ENCODE results near the gene CELF2.

Gene CELF2

DNA sequence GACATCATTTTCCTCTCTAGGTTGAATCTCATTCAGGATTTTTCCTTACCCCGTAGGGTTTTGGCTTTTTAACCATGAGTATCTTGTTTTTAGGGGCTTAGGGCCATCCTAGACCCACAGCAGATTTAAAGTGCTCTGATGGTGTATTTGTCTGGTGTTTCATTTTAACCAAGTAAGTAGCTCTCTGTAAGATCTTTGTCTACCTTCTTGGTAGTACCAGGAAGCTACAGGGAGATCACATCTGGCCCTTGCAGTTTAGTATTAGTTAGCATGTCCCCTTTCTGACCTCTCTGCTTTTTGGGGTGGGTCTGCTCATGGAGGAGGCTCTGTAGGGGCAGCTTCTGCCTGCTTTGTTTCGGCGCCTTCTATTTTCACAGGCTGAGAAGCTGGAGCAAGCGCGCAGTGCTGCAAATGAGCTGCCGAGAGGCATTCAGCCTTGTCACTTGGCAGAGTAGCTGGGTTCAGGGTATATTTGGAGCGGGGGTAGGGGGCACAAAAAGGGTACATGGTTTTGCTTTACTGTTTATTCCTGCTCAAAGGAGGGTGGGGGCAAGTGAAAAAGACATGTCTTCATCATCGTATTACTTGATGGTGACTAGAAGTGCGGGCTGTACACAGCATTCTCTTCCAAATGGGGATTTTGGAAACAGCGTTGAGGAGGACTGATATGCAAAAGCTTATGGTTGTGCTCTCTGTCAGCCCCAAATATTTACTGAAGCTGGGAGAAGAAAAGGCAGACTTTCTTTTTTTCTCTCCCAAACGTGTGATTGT, 146.3 kb downstream of the CELF2 start:
- no peaks in the 10 kb centered on the region for H3K36me3 ChIP-seq (ENCODE audit: low read length)
- H3K9ac ChIP-seq (ENCODE audit: low read length) = peak overlapping the region; percentile 65
- H4K20me1 ChIP-seq (ENCODE audit: low read depth, low read length) = no peaks in the 10 kb centered on the region
- H2AFZ ChIP-seq (ENCODE audit: low read depth, low read length, severe bottlenecking) = peak overlapping the region; percentile 25
- no peaks in the 10 kb centered on the region for H3K9me3 ChIP-seq (ENCODE audit: insufficient read depth, low read length)
- peak overlapping the region; percentile 80 for H3K4me3 ChIP-seq (ENCODE audit: insufficient read depth, low read length, poor library complexity, severe bottlenecking)
- H3K9me2 ChIP-seq (replicated peaks; ENCODE audit: insufficient read depth, low read length) = no peaks in the 10 kb centered on the region
- H3K27me3 ChIP-seq (ENCODE audit: low read length) = no peaks in the 10 kb centered on the region
- H3K79me2 ChIP-seq (ENCODE audit: insufficient read depth, low read length) = no peaks in the 10 kb centered on the region
- H3K4me2 ChIP-seq (ENCODE audit: low read depth, low read length, poor library complexity, severe bottlenecking) = peak overlapping the region; percentile 75
- TF ChIP-seq, protein P1, sequence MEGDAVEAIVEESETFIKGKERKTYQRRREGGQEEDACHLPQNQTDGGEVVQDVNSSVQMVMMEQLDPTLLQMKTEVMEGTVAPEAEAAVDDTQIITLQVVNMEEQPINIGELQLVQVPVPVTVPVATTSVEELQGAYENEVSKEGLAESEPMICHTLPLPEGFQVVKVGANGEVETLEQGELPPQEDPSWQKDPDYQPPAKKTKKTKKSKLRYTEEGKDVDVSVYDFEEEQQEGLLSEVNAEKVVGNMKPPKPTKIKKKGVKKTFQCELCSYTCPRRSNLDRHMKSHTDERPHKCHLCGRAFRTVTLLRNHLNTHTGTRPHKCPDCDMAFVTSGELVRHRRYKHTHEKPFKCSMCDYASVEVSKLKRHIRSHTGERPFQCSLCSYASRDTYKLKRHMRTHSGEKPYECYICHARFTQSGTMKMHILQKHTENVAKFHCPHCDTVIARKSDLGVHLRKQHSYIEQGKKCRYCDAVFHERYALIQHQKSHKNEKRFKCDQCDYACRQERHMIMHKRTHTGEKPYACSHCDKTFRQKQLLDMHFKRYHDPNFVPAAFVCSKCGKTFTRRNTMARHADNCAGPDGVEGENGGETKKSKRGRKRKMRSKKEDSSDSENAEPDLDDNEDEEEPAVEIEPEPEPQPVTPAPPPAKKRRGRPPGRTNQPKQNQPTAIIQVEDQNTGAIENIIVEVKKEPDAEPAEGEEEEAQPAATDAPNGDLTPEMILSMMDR (IDR thresholded peaks at IDR 0.05; ENCODE audit: insufficient read depth, low read length, poor library complexity, severe bottlenecking) = no peak
- no peak for TF ChIP-seq EZH2phosphoT487 (conservative IDR thresholded peaks at IDR 0.05; ENCODE audit: low read length)
- H3F3A ChIP-seq (ENCODE audit: insufficient read depth) = peaks cover 13% of the 10 kb centered on the region
- peak overlapping the region; percentile 80 for H3K27ac ChIP-seq (ENCODE audit: low read depth, low read length)

GRCh38 chr10:11164551-11164802, 146.8 kb downstream of the CELF2 start:
- H3K27me3 ChIP-seq (ENCODE audit: low read length) = no peaks in the 10 kb centered on the region
- H3K4me2 ChIP-seq (ENCODE audit: low read depth, low read length, poor library complexity, severe bottlenecking) = peak overlapping the region; percentile 75
- H3F3A ChIP-seq (ENCODE audit: insufficient read depth) = peaks cover 13% of the 10 kb centered on the region
- peak overlapping the region; percentile 80 for H3K27ac ChIP-seq (ENCODE audit: low read depth, low read length)
- no peaks in the 10 kb centered on the region for H3K79me2 ChIP-seq (ENCODE audit: insufficient read depth, low read length)
- peak overlapping the region; percentile 65 for H3K9ac ChIP-seq (ENCODE audit: low read length)
- H3K36me3 ChIP-seq (ENCODE audit: low read length) = no peaks in the 10 kb centered on the region
- no peaks in the 10 kb centered on the region for H3K9me3 ChIP-seq (ENCODE audit: insufficient read depth, low read length)
- no peak overlapping the region for H2AFZ ChIP-seq (ENCODE audit: low read depth, low read length, severe bottlenecking)
- no peak for TF ChIP-seq EZH2phosphoT487 (conservative IDR thresholded peaks at IDR 0.05; ENCODE audit: low read length)
- TF ChIP-seq, protein P1 (IDR thresholded peaks at IDR 0.05; ENCODE audit: insufficient read depth, low read length, poor library complexity, severe bottlenecking) = no peak
- H4K20me1 ChIP-seq (ENCODE audit: low read depth, low read length) = no peaks in the 10 kb centered on the region
- H3K4me3 ChIP-seq (ENCODE audit: insufficient read depth, low read length, poor library complexity, severe bottlenecking) = peak overlapping the region; percentile 80
- H3K9me2 ChIP-seq (replicated peaks; ENCODE audit: insufficient read depth, low read length) = no peaks in the 10 kb centered on the region

DNA sequence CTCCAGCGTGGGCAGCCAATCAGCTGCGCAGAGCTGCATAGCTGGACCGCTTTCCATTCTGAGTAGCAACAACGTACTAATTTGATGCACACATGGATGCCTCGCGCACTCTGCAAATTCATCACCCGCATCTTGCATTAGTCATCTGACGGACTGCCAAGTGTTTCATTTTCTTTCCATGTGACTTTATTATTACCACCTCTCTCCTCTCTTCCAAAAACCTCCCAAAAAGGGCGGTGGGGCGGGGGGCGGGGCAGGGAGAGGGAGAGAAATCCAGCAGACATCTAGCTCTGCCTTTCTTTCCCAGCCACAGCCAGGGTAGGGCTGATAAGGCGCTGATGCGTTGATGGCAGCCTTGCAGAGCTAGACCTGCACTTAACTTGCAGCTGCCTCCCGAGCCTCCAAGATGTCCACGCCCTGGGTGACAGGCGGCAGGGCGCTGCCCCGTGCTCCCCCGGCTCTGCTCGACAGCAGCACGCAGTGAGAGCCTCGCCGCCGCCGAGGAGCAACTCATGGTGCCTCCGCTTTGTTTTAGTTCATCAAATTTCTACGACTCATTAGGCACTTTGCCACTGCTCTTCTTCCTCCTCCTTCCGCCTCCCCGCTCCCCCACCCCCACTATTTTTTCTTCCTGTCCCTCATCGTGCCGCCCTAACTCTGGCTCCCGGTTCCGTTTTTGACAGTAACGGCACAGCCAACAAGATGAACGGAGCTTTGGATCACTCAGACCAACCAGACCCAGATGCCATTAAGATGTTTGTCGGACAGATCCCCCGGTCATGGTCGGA, 147.3 kb downstream of the CELF2 start:
- H3K9ac ChIP-seq (ENCODE audit: low read length) = peak overlapping the region; percentile 65
- no peaks in the 10 kb centered on the region for H3K27me3 ChIP-seq (ENCODE audit: low read length)
- peak overlapping the region; percentile 75 for H3K4me2 ChIP-seq (ENCODE audit: low read depth, low read length, poor library complexity, severe bottlenecking)
- H3K4me3 ChIP-seq (ENCODE audit: insufficient read depth, low read length, poor library complexity, severe bottlenecking) = peak overlapping the region; percentile 80
- H3K9me3 ChIP-seq (ENCODE audit: insufficient read depth, low read length) = no peaks in the 10 kb centered on the region
- peak overlapping the region; percentile 78 for H2AFZ ChIP-seq (ENCODE audit: low read depth, low read length, severe bottlenecking)
- H3K36me3 ChIP-seq (ENCODE audit: low read length) = no peaks in the 10 kb centered on the region
- no peak for TF ChIP-seq EZH2phosphoT487 (conservative IDR thresholded peaks at IDR 0.05; ENCODE audit: low read length)
- TF ChIP-seq, protein P1 (IDR thresholded peaks at IDR 0.05; ENCODE audit: insufficient read depth, low read length, poor library complexity, severe bottlenecking) = no peak
- H4K20me1 ChIP-seq (ENCODE audit: low read depth, low read length) = no peaks in the 10 kb centered on the region
- peak overlapping the region; percentile 80 for H3K27ac ChIP-seq (ENCODE audit: low read depth, low read length)
- peaks cover 13% of the 10 kb centered on the region for H3F3A ChIP-seq (ENCODE audit: insufficient read depth)
- H3K9me2 ChIP-seq (replicated peaks; ENCODE audit: insufficient read depth, low read length) = no peaks in the 10 kb centered on the region
- no peaks in the 10 kb centered on the region for H3K79me2 ChIP-seq (ENCODE audit: insufficient read depth, low read length)

All from SU-DHL-6 (cell line).